Globus pallidus (tissue), 1 donor: ENCODE measurements around the gene TEX2.
"Not testable (repeated sequence)": the region's sequence is repeated elsewhere in the genome, so short reads cannot be mapped to it uniquely, and the experiment has no call there.

Experiments used
- DNase-seq: peaks from one replicate; pipeline ENCODE4 v3.0.0-alpha.2; 2015; ENCODE audit warnings: low spot score

Gene TEX2

DNA sequence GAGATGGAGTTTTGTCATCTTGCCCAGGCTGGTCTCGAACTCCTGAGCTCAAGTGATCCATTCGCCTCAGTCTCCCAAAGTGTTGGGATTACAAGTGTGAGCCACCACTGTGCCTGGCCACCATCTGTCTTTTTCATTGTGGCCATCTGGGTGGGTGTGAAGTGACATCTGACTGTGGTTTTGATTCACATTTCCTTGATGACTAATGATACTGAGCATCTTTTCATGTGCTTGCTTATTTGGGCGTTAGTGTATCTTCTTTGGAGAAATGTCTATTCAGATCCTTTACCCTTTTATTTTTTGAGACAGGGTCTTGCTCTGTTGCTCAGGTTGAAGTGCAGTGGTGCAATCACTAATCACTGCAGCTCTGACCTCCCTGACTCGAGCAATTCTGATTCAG, 79.2 kb downstream of the TEX2 start:
- DNase-seq = no peak

DNA sequence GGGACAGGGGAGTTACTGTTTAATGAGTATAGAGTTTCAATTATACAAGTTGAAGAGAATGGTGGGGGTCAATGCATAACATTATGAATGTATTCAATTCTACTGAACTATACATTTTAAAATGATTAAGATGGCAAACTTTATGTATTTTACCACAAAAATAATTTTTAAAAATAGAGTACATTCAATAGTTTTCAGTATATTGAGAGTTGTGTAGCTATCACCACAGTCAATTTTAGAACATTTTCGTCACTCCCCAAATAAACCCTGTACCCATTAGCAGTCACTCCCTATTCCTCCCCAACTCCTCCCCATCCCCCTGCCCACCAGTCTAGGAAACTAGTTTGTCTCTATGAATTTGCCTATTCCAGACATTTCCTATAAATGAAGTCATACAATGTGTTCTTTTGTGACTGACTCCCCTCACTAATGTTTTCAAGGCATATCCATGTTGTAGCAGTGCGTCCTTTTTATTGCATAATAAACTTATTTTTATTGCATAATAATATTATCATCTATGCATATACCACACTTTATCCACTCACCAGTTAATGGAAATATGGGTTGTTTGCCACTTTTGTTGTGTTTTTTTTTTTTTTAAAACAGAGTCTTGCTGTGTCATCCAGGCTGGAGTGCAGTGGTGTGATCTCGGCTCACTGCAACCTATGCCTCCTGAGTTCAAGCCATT, 80.6 kb downstream of the TEX2 start:
- no peak for DNase-seq

DNA sequence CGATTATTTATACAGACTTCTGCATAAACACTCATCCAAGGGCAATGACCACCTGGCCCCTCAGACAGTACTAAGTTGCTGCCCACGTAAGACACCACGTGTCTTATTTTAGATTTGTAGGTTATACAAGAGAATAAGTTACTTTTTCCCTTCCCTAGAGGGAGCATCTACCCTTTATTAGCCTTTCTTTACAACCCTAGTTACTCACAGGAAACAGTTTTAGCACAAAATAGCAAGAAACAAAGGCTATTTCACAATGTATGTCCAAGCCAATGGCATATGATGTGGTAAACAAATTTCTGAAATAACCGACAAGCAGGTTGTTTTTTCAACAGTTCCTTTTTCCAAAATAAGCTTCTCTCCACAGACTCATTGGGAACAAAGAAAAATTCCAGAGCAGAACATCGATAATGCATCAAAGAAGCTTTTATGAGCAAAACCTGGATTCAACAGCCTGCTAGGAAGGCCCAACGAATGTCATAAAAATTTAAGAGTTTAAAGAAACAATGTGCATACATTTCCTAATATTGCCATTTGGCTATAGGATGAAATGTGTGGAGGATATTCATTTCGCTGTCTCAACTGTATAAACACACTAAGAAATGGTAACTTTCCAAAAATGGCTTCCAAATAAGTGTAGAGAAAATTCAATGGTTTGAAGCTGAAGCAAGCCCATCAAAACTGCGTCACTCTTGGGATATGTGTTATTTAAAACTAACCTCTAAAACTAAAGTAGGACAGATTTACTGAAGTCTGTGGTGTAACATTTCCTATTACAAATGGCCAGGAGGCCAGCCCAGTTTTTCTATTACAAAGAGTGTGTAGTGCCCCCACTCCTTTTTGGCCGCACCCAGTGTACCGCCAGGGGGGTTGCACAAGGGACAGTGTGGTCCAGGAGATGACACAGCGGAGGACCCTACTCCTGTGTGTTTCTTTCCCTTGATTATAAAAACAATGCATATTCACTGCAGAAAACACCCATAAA, 82.7 kb downstream of the TEX2 start:
- DNase-seq = no peak

DNA sequence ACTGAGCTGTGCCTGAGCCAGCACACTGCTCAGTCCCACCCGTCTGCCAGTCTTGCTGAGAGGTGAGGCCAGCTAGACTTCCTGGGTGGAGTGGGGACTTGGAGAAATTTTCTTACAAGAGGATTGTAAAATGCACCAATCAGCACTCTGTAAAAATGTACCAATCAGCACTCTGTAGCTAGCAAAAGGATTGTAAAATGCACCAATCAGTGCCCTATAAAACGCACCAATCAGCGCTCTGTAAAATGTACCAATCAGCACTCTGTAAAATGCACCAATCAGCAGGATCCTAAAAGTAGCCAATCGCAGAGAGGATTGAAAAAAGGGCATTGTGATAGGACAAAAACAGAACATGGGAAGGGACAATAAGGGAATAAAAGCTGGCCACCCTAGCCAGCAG, 84.0 kb downstream of the TEX2 start:
- not testable (repeated sequence) for DNase-seq

DNA sequence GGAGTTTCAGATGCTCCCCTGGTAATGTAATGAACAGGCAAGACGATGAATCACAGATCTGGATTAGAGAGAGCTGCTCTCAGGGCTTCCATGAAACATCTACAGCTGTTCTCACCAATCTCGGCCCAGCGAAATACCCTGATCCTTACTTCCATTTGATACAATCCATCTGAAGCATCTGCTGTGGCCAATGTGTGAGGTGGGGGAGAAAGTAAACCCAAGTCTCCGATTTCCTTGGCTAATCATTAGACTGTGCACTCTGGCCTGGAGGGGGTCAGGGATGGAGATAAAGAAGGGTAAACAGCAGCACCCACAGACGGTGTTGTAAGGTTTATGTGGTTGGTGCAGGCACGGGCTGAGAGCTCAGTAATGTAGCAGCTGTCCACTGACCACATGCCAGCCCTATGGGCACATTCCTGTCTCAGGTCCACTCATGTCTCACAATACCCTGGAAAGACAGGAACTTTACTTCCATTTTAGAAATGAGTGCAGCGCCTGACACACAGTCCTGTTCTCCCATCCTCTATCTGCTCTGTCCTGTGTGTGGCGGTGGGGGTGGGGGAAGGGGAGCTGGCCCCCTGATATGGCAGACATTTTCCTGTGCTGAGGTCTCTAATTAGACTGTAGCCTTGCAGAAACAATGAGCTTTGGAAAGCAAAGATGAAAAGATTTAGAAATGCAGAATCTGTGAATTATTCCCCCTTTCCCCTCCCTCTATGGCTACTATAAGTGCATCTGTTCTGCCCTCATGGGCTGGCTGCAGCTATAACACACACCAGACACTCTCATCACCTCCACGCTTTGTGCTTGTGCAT, 84.8 kb downstream of the TEX2 start:
- no peak for DNase-seq

DNA sequence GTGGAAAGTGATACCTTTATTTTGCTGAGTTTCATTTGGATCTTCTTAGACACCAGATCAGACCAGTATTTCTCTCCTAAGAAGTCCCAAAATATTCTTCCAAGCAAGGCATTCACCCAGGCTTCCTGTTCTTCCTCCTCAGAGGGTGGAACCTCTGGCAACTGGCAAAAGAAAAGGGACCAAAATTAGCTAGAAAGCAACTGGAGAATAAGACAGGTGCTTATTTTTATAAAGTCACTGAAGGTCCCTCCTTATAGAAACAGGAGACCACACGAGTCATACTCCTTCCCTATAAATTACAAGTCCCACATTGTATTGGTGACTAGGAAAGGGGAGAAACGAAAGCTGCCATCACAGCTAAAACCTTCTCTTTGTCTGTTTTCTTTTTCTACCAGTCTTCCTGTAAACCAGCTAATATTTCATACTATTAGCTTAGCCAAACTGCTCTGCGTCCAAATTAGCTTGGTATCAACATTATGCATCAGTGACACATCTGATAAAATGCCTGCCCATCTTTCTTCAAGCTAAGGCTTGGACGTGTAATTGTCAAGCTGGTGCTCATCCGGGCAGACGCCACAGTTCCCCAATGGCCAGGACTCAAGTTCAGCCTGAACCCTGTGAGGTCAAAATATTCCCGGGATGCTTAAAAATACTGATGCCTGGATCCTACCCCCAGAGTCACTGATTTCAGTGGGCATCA, 85.6 kb downstream of the TEX2 start:
- no peak for DNase-seq

DNA sequence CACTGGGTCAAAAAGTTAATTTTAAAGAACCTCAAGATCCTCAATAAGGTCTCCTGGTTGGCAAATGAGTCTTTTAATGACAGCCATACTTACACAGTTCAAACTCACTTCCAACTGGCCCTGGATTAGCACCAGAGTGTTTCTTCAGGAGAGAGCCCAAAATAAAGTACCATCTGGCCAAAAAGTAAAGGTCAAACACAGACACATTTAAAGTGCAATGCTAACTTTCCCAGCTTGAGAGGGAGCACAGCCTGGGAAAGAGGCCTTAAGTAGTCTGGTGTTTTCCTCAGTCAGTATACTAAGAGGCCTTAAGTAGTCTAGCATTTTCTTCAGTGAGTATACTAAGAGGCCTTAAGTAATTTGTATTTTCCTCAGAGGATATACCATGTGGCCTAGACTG, 86.5 kb downstream of the TEX2 start:
- no peak for DNase-seq

DNA sequence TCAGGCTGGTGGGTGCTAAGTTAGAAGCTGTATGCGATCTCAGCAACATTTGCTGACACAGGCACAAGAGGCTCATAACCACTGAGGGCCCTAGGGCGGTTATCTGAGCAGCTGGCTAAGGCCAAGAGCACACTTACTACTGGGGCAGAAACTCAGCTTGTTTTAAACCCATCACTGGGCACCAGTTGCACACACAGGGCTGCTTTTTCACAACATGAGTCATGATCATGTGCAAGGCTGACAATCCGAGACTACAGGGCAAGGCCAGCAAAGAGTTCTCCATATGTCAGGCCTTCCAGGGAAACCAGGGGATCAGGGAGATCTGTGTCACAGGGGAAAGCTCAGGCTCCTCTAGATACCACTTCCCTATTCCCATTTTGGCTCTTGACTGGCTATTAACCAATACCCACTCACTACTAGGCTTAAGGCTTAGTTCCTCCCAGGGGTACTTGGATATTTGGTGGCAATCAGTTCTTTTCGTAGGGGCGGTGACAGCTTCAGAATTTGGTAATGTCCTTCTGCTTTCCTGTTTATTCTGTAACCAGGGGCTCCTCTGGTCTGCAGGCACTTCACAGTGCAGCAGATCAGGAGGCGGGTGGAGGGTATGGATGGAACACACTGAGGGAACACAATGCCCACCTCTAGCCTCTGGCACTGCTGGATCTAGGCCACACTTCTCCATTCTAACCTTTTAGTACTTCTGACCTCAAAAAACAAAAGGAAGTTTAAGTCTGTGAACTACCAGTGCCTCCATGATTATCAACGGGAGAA, 88.2 kb downstream of the TEX2 start:
- peak; percentile 84 for DNase-seq

DNA sequence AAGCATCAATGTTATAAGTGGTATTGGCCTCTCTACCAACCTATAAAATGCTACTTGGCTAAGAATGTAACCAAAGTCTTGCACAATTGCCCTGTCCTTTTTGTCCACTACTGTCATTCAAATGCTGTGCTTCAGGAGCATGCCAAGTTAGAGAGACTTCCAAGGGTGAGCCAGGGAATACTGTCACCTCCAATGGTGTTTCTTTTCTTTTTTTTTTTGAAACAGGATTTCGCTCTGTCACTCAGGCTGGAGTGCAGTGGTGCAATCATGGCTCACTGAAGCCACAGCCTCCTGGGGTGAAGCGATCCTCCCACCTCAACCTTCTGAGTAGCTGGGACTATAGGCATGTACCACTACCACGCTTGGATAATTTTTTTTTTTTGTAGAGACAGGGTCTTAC, 89.4 kb downstream of the TEX2 start:
- DNase-seq = no peak

DNA sequence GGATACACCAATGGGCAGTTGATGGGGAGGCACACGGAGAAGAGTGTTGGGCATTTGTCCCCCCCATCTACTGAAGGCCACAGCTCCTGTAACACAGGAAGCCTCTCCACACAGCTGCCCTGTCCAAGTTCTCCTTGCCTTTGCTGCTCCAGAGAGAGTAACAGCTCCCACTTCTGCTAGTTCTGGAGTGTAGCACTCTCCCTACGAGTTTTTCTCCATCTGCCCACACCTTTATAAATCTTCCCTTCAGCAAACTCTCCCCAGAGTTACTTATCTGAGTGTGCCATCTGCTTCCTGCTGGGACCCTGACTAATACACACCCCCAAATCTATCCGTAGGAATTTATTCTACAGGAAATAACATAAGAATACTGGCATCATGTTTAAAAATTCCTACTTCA, 90.5 kb downstream of the TEX2 start:
- no peak for DNase-seq

DNA sequence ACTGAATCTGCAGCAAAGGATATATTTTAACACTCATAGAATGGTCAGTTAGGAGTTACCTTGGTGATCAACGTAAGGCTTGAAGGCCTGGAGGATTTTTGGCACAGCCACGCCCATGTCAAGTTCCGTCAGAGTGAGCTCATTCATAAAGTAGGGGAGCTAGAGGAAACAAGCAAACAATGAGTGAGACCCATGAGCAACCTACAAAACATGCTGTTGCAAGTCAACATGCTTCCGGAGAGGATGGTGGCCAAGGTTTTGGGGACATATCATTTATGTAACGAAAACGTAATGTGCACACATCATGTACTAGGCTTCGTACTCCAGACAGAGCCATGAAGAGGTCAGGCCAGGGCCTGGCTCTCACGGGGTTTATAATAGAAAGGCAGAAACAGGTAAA, 92.0 kb downstream of the TEX2 start:
- DNase-seq = no peak

DNA sequence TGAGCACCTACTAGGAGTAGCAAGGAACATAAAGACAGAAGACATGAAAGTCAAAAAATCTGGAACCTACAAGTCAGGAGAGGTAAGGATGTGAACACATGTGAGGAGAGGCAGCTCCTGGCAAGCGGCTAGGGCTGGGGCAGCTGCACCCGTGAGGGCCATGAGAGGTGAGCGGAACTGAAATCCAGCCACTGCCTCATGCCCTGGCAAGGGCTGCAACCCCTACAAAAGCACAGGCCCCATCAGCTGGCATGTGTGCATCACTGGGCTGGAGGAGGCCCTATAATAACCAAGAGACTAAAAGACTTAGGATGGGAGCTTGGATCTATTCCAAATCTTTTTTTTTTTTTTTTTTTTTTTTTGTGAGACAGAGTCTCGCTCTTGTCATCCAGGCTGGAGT, 92.8 kb downstream of the TEX2 start:
- no peak for DNase-seq

DNA sequence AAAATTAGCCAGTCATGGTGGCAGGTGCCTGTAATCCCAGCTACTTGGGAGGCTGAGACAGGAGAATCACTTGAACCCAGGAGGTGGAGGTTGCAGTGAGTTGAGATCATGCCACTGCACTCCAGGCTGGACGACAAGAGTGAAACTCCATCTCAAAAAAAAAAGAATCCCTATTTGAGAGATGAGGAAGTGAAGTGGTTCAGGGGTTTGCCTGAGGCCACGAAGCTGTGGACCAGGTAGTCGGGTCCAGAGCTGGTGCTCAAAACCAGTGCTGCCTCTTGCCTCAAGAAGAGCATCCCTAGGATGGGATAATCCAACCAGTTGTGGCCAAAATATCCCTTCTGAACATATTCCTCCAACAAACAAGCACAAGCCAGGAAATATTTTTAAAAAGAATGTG, 95.4 kb downstream of the TEX2 start:
- not testable (repeated sequence) for DNase-seq

DNA sequence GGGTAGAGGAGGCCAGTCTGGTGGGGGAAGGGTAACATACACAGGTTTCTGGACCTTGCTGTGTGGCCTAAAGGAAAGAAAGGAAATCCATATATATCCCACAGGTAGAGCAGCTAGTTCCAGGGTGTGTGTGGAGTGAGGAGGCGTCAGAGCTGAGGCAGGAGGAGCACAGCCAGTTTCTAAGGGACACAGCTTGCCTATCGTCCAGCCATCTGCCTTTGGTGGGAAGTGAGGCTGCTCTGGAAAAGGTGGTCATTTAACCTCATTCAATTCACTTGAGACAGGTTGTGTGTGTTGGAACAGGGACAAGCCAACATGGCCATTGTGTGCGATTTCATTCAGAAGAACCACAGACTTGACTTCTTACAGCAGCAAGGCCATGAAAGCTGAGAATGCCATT, 96.2 kb downstream of the TEX2 start:
- DNase-seq = no peak

DNA sequence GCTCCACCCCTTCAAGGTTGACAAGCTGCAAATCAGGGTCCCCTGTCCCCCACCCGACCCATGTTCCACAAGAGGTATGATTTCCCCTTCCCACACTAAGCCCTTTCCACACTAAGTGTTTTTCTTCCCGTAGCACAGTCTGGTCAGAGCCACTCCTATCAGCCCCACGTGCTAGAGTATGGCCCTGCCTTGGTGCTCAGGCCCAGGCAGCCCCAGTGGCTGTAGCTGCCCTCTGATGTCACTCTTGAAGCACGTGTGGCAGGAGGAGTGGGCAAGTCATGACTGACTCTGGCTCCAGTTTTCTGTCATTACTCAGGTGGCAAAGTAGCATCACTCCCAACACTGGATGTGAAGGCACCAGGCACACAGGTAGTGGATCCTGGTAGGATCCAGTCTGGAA, 97.7 kb downstream of the TEX2 start:
- DNase-seq = no peak

DNA sequence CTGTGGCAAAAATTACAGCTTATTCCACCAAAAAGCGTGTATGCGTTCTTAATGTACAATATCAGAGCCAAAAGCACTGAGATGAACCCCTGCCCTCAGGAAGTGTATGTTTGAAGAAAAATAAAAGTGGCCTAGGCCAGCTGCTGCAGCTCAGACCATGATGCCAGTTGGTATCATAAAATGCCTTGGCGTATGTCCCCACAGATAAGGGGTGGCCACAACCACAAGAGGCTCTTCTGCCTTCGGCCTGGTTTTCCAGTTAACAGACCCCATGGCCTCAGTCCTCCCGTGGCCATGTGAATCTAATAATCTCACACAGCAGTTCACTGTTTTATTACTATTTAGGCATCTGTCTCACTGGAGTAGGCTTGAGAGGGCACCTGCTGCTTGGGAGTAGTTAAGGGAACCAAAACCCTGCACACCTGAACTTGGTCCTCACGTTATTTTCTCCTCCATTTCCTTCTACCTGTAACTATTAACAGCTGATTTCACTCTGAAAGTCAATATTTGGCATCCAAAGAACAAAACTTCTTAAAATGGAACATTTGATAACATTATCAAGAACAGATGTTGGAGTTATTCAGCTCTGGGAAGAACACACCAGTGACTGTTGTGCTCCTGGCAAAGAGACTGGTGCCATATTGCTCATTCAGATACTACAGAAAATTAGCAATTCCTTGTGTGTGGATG, 98.3 kb downstream of the TEX2 start:
- DNase-seq = no peak

DNA sequence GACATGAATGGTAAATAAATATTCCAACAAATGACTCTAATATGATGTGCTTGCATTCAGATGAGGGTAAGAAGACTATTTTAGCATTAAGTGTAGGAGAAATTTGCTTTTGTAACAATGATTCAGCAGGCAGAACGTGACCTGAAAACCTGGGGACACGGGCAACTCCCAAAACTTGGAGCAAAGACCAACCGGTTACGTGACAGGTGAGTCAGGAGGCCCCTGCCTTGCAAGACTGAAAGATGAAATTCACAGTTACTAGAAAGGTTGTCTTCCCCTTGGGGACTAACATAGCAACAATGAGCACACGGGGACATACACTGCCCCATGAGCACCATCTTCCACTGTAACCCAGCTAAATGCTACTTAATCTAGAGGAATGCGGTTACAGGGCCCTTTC, 99.6 kb downstream of the TEX2 start:
- DNase-seq = no peak

DNA sequence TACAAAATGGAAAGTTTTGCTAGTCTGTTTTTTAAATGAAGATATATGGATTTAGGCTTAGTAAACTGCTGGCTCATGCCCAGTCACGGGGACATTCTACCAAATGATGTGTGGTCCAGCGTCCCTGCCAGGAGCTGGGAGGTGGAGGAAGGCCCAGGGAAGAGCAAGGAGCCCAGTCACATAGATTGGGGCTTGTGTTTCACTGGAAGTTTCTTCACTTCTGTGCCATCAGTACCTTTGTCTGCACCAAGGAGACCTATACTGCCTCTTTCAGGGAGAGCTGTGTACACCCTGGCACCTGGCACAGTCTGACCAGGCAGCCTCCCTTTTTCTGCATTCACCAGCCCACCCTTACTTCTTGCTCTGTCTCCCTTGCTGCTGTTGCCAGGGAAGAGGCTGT, 100.5 kb downstream of the TEX2 start:
- no peak for DNase-seq

DNA sequence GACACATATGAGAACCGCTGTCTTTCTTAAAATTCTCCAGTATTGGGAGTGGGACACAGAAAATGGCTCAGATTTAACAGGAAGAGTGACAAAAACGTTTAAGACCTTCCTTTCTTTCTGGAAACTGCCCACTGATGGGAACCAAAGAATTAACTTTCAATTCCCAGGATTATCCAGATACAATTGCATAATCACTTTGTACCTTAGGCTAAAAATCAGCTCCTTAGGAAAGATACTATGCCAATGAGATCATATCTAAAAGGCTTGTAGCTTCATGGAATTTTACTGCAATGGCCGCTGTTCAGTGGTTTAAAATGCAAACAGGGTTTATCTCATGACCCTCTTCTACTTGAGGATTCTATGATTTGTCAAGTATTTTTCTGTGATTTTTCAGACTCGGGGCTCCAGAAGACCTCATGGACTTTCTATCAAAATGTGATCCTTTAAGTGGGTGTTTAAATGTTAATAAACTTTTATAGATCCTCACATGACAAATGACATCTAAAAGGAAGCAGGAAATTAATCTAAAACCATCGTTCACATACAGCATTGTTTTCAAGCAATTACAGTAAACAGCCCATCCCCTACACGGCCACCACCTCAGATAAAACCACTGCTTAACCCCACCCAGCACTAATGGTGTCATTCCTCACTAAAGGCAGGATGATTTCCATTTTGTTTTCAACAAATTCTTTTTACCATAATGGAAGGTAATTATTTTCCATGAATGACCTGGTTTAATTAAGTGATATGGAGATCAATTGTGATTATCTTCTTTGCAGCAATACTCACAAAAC, 101.5 kb downstream of the TEX2 start:
- no peak for DNase-seq

DNA sequence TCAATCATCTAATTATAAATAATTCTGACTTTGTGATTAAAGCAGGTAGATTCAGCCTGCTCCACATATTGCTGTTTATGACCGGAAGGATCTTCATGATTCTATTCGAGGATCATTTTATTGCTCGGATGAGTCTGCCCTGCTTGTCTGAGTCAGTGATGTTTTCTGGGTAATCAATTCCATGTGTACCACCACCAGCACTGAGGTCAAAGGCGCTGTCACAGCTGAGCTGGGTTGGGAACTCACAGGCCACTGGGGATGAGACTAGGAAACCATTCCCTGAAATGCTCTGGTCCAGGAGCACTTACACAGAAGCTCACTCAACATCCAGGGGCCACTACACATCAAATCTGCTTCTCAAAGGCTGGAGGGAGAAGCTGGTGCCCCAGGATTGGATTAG, 102.7 kb downstream of the TEX2 start:
- no peak for DNase-seq
